ENCODE results near the gene UTP15.

The UTP15 gene

DNA sequence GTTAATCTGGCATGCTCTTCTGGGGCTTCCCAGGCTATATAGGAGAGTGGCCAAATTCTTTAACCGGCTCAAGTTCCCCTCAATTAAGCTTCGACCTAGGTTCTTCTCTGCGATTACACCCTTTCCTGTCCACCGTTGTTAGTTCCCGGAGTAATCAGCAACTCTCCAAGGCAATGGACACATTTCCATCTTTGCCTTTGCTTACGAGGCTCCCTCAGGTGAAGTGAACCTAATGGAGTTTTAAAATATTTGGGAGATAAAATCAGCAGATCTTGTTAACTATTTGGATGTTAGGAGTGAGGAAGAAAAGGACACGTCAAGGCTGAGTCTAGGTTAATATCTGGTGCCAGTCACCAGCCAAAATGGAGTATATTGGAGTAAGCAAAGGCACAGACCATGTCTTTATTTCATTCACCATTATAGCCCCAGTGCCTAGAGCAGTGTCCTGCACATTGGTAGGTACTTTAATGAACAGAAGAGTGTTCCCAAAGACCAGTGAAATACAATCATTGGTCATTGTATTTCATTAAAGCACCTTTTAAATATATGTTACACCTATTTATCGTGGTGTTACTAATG is 515 bp downstream of the UTP15 start:
- FAIRE-seq, result no peak

GRCh38 chr5:73582285-73583145 is 17.0 kb downstream of the UTP15 start:
- no peak for FAIRE-seq

- FAIRE-seq, result no peak
Measured at GRCh38 chr5:73587923-73588322, 22.4 kb downstream of the UTP15 start.

DNA sequence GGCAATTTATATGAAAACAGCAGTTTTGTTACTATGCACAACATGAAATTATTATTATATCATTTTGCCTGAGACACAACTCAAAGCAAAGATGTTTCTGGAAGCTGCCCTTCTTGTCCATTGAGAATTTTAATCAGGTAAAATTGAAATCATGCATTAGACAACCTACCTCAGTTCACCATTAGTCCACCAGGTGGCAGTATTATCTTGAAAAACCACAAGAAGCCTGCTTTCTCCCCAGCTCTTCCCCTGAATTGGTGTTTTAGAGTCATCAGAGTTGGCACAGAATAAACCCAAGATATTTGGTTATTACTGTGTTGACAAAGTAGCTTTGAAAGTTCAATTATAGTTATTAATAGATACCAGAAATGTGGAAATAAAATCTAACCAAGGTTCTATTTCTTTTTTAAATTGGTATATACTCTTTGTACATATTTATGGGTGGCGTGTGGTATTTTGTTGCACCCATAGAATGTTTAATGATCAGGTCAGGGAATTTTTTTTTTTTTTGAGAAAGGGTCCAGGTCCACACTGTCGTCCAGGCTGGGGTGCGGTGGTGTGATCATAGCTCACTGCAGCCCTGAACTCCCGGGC is 25.7 kb downstream of the UTP15 start:
- FAIRE-seq, result peak; percentile 92

DNA sequence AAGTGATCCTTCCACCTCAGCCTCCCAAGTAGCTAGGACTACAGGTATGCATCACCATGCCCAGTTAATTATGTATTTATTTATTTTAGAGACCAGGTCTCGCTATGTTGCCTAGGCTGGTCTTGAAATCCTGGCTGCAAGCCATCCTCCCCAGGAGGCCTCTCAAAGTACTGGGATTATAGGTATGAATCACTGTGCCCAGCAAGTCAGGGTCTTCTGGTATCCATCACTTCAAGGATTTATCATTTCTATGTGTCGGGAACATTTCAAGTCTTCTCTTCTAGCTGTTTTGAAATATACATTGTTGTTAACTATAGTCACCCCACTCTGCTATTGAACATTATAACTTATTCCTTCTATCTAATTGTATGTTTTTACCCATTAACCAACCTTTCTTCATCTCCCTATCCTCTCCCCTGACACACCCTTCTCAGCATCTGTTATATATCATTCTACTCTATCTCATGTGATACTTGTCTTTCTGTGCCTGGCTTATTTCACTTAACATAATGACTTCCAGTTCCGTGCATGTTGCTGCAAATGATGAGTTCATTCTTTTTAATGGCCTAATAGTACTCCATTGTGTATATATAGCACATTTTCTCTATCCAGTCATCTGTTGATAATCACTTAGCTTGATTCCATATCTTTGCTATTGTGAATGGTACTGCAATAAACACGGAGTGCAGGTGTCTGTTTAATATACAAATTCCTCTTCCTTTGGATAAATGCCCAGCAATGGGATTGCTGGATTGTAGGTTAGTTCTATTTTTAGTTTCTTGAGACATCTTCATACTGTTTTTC is 26.4 kb downstream of the UTP15 start:
- no peak for FAIRE-seq

DNA sequence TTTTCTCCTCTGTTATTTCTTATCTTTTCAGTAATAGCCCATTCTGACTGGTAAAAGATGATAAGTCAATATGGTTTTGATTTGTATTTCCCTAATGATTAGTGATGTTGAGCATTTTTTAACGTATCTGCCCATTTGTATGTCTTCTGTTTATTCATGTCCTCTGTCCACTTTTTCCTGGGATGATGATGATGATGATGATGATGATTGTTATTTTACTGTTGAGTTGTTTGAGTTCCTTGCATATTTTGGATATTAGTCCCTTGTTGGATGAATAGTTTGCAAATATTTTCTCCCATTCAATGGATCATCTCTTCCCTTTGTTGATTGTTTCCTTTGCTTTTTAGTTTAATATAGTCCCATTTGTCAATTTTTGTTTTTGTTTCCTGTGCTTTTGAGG is 27.0 kb downstream of the UTP15 start:
- FAIRE-seq, result no peak

GRCh38 chr5:73596705-73597328 is 31.3 kb downstream of the UTP15 start:
- no peak for FAIRE-seq

DNA sequence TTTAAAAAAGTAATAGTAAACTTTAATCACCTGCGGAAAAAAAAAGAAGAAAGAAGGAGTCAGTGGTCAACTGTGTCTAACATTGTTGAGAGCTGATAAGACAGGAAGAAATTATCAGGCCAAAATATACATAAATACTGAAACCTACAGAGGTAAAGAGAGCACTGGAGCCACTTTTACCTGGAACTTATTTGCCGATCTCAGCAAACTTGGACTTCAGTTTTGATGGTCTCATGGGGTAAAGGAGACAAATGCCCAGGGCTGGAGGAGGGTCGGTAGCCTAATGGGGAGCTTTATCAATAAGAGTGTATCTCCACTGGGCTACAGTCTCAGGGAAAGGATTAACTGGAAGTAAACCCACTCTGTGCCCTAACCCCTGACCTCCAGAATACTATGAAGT is 33.8 kb downstream of the UTP15 start:
- no peak for FAIRE-seq

- no peak for FAIRE-seq
Measured at GRCh38 chr5:73603998-73604397, 38.5 kb downstream of the UTP15 start.

GRCh38 chr5:73605223-73606087 is 39.9 kb downstream of the UTP15 start:
- FAIRE-seq, result no peak

- no peak for FAIRE-seq
Measured at GRCh38 chr5:73606206-73606753, 40.7 kb downstream of the UTP15 start.

DNA sequence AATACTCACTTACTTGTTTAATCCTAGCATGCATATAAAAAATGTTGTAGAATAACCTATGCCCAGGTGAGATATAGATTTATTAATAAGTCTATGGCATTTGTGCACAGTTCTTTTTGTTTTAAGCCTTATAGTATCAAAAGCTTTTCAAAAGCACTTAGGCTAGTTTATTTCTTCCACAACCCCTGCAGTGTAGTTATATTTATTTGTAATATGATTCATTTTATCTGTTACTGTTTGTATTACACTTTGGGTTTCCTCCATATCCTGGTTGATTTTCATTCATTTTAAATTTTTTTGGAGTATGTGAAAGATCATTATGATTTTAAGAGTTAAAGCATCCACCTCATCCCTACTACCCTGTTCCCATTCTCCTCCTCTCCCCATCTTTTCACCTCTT is 41.7 kb downstream of the UTP15 start:
- no peak for FAIRE-seq

DNA sequence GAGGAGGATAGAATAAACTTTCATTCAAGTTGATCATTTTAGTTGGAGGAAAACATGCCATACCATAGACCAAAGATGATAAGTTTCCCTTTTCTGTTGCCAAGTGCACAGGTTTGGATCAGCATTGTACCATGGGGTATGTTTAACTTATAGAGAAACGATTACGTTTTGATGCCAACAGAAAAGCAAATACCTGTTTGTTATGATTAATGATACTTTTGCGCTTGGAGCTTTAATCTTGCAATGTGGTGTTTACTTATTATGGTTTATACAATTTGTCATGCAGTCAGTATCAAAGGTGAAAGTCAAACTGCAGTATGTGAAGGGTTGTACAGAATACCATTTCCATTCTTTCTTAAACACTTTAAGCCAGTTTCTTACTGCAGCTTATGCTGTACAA is 47.3 kb downstream of the UTP15 start:
- no peak for FAIRE-seq

GRCh38 chr5:73615085-73615484 is 49.5 kb downstream of the UTP15 start:
- no peak for FAIRE-seq

DNA sequence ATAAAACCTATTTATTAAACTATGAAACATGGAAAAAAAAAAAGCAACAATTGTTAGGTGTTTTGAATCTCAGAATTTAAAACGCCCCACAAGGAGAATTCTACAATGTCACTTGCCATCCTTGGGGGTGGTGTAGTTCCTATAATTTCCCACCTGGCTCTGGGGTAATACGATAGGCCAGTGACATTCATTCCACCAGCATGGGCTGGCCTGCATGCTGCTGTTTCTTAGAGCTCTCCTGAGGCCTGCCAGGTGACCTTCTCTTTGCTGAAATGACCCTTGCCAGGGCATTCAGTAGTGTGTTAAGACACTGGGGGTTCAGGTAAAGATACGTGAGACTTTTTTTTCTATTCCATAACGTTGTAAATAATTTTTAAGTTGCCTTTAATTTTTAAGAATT is 50.4 kb downstream of the UTP15 start:
- FAIRE-seq, result no peak

DNA sequence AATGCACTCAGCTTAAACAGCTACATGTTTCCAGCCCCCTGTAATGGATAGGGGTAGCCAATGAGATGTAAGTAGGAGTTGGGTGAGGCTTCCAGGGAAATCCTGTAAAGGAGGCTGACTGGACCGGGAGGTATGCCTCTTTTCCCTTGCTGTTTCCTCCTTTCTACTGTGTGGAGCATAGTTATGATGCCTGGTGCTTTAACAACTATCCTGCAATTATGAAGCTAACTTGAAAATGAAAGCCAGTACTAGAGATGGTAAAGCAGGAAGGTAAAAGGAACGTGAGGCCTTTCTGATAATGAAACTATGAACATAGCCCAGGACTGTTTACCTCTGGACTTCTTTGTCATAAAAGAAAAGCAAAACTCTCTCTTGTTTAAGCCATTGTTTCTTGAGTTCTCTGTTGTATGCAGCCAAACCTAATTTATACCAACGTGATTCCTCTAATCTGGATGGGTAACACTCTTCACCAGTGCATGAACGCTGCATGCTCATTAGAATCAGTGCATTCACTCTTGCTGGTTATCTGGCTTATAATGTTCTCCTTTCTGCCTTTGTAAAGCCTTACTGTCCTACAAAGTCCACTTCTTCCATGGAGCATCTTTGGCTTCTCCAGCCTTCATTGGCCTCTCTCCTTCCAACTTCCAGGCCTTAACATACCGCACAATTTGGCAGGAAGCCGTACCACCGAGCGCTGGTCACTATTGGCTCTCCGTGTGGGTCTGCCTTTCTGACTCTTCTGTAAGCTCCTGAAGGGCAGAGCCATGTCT is 52.2 kb downstream of the UTP15 start:
- no peak for FAIRE-seq

- no peak for FAIRE-seq
Measured at GRCh38 chr5:73619606-73620333, 54.2 kb downstream of the UTP15 start.

- FAIRE-seq, result no peak
Measured at GRCh38 chr5:73620334-73620687, 54.8 kb downstream of the UTP15 start.

GRCh38 chr5:73623060-73623459 is 57.5 kb downstream of the UTP15 start:
- FAIRE-seq, result no peak

DNA sequence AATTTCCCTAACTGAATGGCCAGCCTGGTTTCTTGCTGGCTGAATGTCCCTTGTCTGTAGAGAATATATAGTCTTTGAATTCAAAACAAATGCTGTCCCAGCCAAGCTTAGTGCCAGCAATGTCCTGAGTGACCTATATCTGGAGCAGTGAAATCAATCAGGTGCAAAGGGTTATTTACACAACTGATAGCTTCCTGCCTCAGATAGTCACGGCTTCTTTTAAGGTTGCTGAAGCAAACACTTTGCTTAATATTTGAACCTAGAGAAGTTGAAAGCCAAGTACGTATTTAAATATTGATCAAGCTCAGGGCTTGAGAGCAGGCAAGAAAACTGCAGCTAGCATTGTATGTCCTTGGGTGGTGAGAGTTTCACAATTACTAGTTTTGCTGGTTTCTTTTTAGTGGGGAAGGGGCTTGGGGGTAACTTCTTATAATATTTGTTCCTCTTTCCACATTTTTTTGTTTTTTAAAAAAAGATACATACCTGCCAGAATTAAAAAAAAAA is 58.4 kb downstream of the UTP15 start:
- FAIRE-seq, result no peak
